Stimulated activated CD4-positive, alpha-beta T cell treated with anti-CD3 and anti-CD28 coated beads, Interleukin-1b, Interleukin-23, amount 100 ng/mL, for 4 hours (primary cell): ENCODE results near the gene NAAA.
A peak's percentile ranks its signal among the peaks of the same experiment; 100 is the strongest.
"Not testable (repeated sequence)": the region's sequence is repeated elsewhere in the genome, so short reads cannot be mapped to it uniquely, and the experiment has no call there.

Experiments used
- DNase-seq, 2 donors: peaks; one replicate each; pipeline ENCODE4 v3.0.0-alpha.2; 2020; ENCODE audit warnings: low read depth in 2 of 2

Gene NAAA

DNA sequence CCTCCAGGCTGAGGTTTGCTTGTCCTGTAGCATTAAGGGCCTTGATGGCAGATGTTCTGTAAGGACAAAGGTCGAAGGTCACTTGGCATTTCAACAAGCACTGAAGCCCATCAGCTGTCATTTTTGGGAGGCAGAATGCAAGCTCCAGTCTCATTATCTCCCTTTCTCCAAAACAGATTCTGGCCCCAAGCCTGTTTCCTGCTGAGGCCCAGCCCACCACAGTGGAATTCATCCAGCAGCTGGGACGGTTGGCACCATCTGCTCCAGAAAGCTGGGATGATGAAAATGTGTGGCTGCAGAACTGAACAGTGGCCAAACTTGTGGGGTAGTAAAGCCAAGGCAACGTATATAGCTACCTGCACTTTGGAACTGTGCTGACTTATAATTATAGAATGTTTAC lies 20.9 kb downstream of the NAAA start:
- DNase-seq = no peak

DNA sequence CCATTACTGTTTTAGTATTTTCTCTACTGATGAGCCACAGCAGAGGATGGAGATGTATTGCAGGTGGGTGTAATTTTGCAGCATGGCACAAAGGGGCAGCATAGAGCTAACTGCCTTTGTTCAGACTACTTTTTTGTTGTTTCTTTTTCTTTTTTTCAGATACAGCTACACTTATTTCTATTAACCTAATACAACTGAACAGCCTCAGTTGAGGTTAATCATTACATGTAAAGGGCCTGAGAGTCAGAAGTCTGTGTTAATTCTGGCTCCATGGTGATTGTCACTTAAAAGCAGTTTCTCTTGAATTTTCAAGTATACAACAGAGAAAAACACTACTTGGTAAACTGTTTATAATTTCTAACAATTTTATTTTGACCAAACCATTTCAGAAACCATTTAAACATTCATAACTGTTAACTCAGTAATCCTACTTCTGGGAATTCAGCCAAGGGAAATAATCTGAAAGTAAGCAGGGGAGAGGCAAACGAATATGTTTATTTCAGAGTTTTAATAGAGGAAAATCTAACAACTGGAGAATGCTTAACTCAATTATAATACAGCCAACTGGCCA lies 24.6 kb downstream of the NAAA start:
- peak in 1 of 2 donors; percentile 2 for DNase-seq

DNA sequence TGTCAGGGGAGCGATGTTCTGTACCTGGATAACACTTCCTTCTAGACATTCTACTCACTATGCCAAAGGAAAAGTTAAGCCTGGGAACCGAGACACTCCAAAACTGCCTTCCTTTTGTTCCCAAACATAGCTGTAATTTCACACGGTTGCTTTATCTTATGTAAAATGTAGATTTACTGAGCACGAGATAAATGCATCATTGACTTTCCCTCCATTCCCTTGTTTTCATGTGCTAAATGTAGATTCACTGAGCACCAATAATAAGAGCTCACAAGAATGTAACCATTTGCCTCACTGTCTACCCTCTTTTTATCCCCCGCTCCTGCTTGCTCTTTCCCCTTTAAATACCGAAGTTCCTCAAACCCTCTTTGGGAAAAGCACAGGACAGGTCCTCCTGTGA lies 27.8 kb downstream of the NAAA start:
- no peak for DNase-seq

DNA sequence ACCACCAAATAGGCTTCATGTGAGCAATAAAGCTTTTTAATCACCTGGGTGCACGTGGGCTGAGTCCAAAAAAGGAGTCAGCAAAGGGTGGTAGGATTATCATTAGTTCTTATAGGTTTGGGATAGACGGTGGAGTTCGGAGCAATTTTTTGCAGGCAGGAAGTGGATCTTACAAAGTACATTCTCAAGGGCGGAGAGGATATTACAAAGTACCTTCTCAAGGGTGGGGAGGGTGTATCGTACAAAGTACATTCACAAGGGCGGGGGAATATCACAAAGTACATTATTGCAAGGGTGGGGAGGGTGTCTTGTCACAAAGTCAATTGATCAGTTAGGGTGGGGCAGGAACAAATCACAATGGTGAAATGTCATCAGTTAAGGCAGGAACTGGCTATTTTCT lies 30.0 kb downstream of the NAAA start:
- DNase-seq = not testable (repeated sequence)

DNA sequence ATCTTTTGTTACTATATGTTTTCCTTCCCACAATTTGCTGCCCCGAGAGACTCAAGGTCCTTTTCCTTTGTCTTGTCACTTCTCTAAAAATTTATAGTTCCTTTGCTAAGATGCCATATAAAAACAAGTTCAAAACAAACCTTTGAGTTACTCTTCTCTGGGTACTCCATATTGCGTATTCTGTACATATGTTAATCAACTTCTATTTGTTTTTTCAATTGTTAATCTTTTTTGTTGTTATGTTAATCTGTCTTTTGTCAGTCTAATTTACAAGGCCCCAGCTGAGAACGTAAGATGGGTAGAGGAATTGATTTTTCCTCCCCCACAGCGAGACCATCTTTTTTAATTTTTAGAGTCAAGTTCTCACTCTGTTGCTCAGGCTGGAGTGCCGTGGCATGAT lies 31.4 kb downstream of the NAAA start:
- DNase-seq = no peak

DNA sequence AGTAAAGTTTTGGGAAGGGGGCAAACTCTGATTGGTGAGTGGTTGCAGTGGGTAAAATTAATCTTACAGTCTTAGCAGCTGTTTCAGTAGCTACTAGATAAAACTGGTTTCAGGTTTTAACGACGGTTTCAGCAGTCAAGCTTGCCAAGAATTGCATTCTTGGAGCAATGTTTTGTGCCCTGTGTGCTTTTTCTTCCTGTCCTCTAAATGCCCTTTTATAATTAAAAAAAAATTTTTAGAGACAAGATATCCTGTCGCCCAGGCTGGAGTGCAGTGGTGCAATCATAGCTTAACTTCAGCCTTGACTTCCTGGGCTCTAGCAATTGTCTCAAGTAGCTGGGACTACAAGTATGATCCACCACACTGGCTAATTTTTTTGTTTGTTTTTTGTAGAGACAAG lies 32.3 kb downstream of the NAAA start:
- no peak for DNase-seq

DNA sequence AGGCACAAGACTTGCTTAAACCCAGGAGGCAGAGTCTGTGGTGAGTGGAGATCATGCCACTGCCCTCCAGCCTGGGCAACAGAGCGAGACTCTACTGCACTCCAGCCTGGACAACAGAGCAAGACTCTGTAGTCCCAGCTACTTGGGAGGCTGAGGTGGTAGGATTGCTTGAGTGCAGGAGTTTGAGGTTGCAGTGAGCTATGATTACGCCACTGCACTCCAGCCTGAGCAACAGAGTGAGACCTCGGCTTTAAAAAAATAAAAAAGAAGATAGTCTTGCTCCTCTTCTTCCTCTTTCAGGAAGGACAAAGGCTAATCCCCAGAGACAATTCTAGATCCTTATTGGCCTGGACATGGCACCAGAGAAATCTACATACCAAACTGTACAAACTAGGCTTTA lies 32.8 kb downstream of the NAAA start:
- DNase-seq = no peak

DNA sequence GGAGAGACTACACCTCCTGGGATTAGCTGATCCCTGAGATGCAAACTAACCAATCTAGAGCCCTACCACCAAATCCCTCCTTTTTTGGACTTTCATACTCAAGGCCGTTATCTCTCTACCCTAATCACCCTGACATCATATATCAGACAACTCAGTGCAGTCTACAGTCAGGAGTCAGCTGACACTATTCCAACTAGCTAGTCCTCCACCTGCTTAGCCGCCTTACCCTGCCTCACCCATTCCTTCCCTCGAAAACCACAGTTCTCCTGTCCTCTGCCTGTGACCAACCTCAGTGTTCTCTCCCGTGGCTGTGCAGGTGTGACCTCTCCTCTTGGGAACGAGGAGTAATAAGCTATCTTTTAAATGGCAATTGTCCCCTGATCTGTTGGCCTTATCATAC lies 36.7 kb downstream of the NAAA start:
- DNase-seq = no peak

DNA sequence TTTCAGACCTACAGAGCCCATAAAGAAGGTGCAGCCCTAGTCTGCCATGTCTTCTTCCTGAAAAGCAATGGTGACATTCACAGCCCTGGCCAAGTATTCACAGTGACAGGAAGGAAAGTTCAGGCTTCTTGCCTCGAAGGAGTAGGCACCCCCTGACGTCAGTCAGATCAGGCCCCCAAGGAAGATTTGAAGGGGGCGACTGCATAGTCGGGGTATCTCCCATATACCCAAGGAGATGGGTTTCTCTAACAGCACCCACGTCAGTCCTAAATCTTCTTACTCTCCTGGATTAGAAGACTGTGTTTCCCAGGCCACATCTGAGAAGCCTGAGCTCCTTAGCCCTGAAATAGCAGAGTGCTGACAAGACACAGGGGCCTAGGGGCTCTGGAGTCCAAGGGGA lies 38.5 kb downstream of the NAAA start, which contains the start of gene PPEF2:
TSS of gene PPEF2 (minus strand) at position 101 of the 400 bp plus-strand sequence. CDS start 6,127 bp downstream, outside the sequence.
- DNase-seq = no peak

DNA sequence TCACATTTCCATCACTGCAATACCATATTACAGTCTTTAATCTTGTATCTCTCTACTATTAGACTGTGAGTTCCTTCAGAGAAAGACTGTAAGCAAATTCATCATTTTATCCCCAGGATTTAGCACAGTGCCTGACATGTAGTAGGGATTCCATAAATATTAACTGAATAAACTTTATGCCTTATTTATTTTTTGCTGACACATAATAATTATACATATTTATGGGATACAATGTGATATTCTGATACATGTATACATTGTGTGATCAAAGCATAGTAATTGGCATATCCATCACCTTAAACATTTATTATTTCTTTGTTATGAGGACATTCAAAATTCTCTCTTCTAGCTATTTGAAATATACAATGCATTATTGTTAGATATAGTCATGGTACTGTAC lies 42.3 kb downstream of the NAAA start:
- DNase-seq = no peak

DNA sequence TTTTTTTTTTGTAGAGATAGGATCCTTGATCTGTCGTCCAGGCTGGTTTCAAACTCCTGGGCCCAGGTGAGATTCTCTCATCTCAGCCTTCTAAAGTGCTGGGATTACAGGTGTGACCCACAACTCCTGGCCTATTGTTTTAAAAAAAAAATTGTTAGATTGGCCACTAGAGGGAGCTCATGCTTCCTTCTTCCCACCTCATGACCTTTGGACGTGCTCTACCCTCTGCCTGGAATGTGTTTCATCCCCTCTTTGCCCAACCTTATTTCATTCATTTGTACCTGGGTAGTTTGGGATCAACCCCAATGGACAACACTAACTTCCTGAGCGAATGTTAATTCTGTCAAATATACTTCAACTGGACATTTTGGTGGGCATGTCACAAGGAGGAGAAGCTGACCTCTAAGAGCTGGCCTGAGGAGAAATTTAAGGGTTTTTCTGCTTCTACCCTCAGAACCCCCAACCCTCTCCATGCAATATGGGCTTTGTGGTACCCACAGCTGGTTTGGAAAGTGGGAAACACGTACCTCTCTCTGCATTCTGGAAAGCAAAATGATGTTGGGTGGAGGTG lies 45.0 kb downstream of the NAAA start:
- peak in 1 of 2 donors; percentile 2 for DNase-seq

DNA sequence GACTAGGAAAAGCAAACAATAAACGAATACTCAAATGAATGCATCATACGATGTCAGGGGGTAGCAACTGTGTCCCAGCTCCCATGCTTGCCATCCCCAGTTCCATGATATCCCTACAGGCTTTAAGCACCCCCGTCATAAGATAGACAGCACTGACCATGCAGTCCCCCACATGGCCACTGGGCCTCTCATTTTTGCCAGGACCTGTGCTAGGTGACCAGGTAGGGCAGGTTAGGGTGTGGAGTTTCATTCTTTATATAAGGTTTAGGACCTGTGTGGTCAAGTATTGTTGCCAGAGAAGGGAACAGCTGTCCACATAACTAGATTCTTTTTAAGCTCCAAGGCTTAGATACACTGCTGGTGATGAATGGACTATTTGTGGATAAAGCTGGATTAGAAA lies 48.3 kb downstream of the NAAA start:
- no peak for DNase-seq

DNA sequence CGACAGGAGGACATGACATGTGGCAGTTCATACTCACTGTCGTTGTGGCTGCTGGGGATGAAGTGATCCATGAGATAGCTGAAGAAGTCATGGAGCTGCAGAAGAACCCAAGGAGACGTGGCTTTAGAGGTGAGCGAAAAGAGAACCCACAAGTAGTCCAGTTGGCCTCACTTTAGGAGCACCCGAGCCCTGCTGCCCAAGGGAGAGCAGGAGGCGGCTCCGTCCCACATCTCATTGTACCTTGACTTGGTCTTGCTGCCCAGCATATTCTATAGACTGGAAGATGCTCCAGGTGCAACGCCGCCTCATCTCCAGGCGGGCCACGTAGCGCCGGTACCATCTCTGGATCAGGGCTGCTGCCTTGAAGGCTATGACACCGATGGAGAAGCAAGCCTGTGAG lies 49.2 kb downstream of the NAAA start:
- DNase-seq = no peak

DNA sequence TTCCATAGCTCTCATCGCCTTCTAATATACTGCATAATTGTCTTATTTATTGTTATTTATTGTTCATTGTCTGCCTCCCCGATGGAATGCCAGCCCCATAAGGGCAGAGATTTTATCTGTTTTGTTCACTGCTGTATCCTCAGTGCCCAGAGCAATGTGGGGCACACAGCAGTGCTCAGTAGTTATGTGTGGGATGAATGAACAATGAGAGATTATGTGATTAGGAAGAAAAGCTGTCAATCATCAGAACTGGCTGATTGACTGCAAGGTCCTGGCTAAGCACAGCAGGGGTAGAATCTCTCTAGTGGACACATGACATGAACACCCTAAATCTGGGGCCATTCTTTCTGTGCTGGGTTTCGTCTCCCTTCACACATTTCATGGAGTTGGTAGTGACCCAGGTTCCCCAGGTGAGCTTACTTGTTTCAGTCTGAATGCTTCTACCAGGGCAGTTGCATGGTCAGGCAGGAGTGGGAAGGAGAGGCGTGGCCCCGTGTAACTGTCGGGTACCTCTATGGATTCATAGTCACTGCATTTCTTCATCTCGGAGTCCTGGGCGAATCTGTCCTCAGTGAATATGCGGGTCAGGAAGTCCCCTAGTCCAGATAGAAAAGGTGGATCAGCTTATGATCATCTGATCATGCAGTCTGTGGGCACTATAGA lies 51.1 kb downstream of the NAAA start:
- DNase-seq = no peak

DNA sequence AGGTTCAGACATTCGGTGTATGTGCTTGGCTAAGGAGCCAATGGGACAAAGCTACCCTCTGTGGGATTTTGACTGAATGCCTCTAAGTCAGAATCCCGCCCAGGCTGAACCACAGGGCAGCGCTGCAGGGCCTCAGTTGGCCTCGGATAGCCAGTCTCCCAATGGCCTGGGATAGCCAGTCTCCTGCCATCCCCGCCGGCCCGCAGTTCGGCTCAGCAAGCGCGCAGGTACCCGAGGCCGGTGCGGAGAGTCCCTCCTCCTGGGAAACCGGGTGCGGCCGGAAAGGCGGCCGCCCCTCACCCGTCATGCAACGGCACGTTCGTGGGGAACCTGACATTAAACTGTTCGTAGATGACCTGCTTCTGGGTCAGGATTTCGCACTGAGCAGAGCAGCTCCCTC lies 54.7 kb downstream of the NAAA start:
- DNase-seq = no peak

DNA sequence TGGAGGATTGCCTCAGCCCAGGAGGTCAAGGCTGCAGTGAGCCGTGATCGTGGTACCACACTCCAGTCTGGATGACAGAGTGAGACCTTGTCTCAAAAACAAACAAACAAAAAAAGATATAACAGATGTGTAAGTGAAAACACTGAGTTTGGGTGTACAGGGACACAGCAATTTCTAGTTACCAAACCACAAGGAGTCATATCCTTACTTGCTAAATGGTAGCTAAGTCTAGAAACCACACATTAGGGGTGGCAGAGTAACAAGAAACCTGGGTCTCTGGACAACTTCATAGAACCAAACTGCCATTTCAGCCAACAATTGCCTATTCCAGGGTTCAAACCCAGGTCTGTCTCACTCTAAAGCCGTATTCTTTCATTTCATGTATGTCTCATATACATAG lies 59.3 kb downstream of the NAAA start:
- DNase-seq = no peak

DNA sequence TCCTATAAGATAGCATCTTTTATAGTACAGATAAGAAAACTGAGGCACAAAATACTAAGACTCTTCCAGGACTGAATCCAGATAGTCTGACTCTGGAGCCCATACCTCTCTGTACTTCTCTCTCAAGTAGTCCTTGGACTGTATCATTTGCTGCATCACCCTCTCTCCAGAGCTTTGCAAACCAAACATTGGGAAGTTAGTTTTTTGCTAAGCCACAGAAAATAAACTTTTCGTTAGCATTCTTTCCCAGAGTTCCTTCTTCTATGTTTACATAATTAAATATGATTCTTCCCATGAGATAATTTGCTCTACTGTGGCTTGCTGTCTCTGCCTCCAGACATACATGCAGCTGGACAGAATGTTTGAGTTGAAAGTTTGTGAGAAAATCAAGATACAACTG lies 60.5 kb downstream of the NAAA start:
- DNase-seq = no peak

DNA sequence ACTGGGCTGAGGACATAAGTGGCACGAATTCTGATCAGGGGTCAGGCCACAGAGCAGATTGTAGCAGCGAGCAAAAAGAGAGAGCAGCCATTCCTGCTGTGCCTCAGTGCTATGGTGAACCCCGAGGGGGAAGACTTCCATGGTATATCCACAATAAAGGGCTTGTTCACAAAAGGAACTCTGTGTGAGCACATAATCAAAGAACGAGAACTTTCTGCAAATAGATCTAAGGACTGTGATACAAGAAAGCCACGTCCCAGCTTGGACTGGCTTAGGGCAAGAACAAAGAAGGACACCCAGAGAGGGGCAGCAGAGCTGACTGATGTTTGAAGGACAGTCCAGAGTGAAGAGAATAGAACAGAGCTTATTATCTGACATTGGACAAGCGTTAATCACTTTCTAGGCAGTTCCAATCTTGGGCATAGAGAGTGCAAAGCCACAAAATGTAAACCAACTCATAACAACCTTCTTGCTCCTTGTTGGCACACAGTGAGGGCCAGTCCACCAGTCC lies 62.5 kb downstream of the NAAA start:
- DNase-seq = no peak

DNA sequence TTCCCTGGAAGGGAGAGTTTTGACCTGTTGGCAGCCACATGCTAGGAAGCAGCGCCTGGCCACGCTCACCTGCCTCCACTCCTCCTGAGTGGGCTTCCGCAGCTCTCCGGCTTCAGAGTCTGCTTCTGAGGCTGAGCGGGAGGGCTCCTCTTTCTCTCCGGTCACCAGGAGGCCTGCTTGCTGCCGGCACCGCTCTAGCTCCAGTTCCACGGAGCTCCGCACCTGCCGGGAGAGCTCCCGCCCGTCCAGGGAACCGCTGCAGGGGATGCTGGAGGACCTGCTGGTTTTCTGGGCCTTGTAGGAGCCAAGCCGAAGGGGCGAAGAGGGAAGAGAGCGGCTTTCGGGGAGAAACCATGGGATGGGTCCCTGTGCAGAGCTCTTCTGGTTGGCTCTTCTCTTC lies 64.6 kb downstream of the NAAA start:
- DNase-seq = no peak

DNA sequence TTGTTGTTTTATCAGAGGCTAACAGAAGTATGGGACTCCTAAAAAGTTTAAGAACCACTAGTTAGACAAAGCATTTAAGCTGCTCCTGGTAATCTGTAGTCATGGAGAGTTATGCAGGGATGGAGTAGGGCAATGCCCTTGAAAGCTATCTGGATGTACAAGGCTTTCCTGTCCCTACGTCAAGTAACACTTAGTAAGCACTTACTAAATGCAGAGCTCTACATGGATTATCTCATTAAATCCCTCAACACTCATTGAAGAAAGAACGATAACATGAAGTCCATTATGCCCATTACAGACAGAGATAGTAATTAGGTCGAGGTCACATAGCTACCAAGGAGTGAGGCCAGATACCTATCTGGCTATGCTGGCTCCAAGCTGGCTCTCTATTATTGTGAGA lies 71.7 kb downstream of the NAAA start:
- no peak for DNase-seq

DNA sequence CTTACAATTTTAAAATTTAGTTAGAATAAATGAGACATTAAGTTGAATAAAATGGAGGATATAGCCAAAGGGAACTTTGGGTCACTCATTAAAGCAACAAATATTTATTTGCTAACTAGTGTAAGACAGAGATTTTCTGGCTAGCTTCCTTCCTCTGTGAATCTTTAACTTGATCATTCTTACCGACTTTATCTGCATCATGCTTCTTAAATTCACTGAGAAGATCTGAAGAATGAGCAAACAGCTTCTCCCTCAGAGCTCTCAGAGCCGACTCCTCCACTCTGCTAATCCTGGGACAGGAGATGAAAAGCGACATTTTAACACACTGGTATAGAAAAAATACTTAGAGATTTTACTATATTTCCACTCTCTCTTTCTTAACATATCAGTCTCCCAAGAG lies 73.7 kb downstream of the NAAA start:
- DNase-seq = no peak
